Suprapubic skin (tissue), 4 donors: ENCODE results near the gene PLB1. TPM values are rescaled to one million over a fixed set of nuclear protein-coding genes. Genes with fewer than 3 reads are reported as not detected.

Experiments
- DNase-seq, 2 donors: peaks; one replicate each; pipeline ENCODE4 v3.0.0-alpha.2; 2019; ENCODE audit warnings: low spot score in 2 of 2
- H3K27ac ChIP-seq: fragments of 200-600 bp; sonication (generic); one replicate; pipeline ENCODE4 v1.5.1; 2019
- H3K27me3 ChIP-seq: fragments of 200-600 bp; sonication (generic); one replicate; pipeline ENCODE4 v1.5.1; 2019
- H3K36me3 ChIP-seq: fragments of 200-600 bp; sonication (generic); one replicate; pipeline ENCODE4 v1.5.1; 2019
- H3K4me1 ChIP-seq: fragments of 200-600 bp; sonication (generic); one replicate; pipeline ENCODE4 v1.5.1; 2019
- H3K4me3 ChIP-seq: fragments of 200-600 bp; sonication (generic); one replicate; pipeline ENCODE4 v1.5.1; 2019; ENCODE audit warnings: mild to moderate bottlenecking
- H3K9me3 ChIP-seq: fragments of 200-600 bp; sonication (generic); one replicate; pipeline ENCODE4 v1.5.1; 2019
- CTCF ChIP-seq, 2 donors: fragments of 200-600 bp in 1 of 2; fragments of 450-650 bp in 1 of 2; sonication (generic) in 1 of 2; IDR thresholded peaks; one replicate each; pipeline ENCODE4 v1.5.1; 2016 to 2019; ENCODE audit warnings: antibody characterized with exemption in 2 of 2, mild to moderate bottlenecking in 1 of 2, moderate library complexity in 1 of 2
- EP300 ChIP-seq: sonication (generic); formaldehyde crosslinking; IDR thresholded peaks from one replicate; pipeline ENCODE4 v1.6.1; 2017; ENCODE audit warnings: antibody characterized with exemption
- POLR2A ChIP-seq, 2 donors: fragments of 450-650 bp; IDR thresholded peaks; one replicate each; pipeline ENCODE4 v1.6.1; 2017; ENCODE audit warnings: antibody characterized with exemption in 2 of 2, mild to moderate bottlenecking in 2 of 2, moderate library complexity in 2 of 2
- POLR2AphosphoS5 ChIP-seq, 3 donors: sonication (generic); formaldehyde crosslinking; IDR thresholded peaks; one replicate each; pipeline ENCODE4 v1.6.1; 2017; ENCODE audit warnings: antibody characterized with exemption in 3 of 3
- WGBS: methylation state at CpG from one replicate; pipeline ENCODE4 v1.1.5; 2018; 5-methylcytosine and 5-hydroxymethylcytosine counted together
- total RNA-seq, 4 donors: library from RNA; depleted of rRNA; stranded (reverse); fragments of >200 nt; gene quantifications; one replicate each; pipeline ENCODE4 v1.1.0, GENCODE V29; 2016

The PLB1 gene
- total RNA-seq, 4 donors from 2014 or later = 3.9 to 21.6 (median 9.1) TPM

GRCh38 chr2:28513097-28513496 is 17.2 kb downstream of the PLB1 start:
- 58% methylated on average over 1 of the region's 1 CpG for WGBS
- Histone ChIP-seq H3K9me3 (no peaks in the 10 kb centered on the region), H3K4me3 (no peak overlapping the region), H3K27ac (no peak overlapping the region), H3K27me3 (peaks cover 3% of the 10 kb centered on the region), H3K4me1 (no peaks in the 10 kb centered on the region), H3K36me3 (no peaks in the 10 kb centered on the region)
- DNase-seq = no peak
- no peak for TF ChIP-seq EP300
- no peak for TF ChIP-seq POLR2AphosphoS5 (IDR thresholded peaks at IDR 0.05)
- TF ChIP-seq POLR2A (IDR thresholded peaks at IDR 0.05) = no peak
- no peak for TF ChIP-seq CTCF (IDR thresholded peaks at IDR 0.05)

- WGBS = 89% methylated on average over 5 of the region's 5 CpGs
- peaks cover 7% of the 10 kb centered on the region for H3K27me3 ChIP-seq
Observed at GRCh38 chr2:28515176-28515751, 19.4 kb downstream of the PLB1 start.

DNA sequence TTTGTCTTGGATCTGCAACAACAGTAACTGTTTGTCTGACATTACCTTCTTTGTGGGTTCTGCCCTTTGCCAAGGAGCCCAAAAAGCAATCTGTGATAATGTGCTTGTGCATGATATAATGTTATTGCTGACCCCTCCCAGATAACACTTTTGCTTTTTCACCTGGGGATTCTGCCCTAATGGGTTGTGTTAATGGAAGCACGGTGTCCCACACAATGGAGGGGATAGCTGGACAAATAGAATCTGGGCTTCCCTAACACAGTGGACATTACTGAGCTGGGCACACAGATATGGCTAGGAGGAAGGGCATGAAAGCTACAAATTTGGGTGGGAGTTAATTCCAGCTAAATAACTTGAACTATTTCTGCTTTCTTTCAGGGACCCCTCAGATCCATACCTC is 20.6 kb downstream of the PLB1 start:
- Histone ChIP-seq H3K27me3 (peaks cover 7% of the 10 kb centered on the region), H3K4me1 (no peaks in the 10 kb centered on the region), H3K4me3 (no peak overlapping the region), H3K27ac (no peak overlapping the region), H3K9me3 (no peaks in the 10 kb centered on the region), H3K36me3 (no peaks in the 10 kb centered on the region)
- TF ChIP-seq POLR2AphosphoS5 (IDR thresholded peaks at IDR 0.05) (no peak), CTCF (IDR thresholded peaks at IDR 0.05) (no peak), EP300 (no peak), POLR2A (IDR thresholded peaks at IDR 0.05) (no peak)
- no peak for DNase-seq
- WGBS = 87% methylated on average over 1 of the region's 1 CpG

More at GRCh38 chr2:28515176-28515751, 19.4 kb downstream of the PLB1 start:
- H3K9me3 ChIP-seq = no peaks in the 10 kb centered on the region
- no peaks in the 10 kb centered on the region for H3K4me1 ChIP-seq
- no peaks in the 10 kb centered on the region for H3K36me3 ChIP-seq
- no peak for TF ChIP-seq CTCF (IDR thresholded peaks at IDR 0.05)
- TF ChIP-seq POLR2AphosphoS5 (IDR thresholded peaks at IDR 0.05) = no peak
- TF ChIP-seq EP300 = no peak
- TF ChIP-seq POLR2A (IDR thresholded peaks at IDR 0.05) = no peak
- DNase-seq = no peak
- no peak overlapping the region for H3K4me3 ChIP-seq
- H3K27ac ChIP-seq = no peak overlapping the region

DNA sequence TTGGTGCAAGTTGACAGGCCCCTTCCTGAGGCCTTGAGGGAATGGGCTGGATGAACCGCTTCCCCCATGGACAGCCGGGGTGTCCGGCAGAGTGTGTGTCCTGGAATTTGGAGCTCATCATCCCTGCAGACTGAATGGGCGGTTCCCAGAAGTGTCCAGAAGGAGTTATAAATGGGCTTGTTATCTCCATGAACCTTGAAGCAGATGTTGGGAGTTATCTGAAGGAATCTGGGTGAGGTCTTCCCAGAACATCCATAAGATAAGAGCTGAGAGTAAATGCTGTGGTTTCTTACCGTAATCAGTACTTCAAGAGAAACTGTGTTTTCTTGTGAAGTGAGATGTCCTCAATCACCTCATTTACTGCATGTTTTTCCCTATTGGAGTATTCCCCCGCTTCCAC is 21.1 kb downstream of the PLB1 start:
- WGBS = 72% methylated on average over 6 of the region's 6 CpGs
- H3K27me3 ChIP-seq = peaks cover 11% of the 10 kb centered on the region
- H3K4me1 ChIP-seq = no peaks in the 10 kb centered on the region
- TF ChIP-seq POLR2A (IDR thresholded peaks at IDR 0.05) (no peak), EP300 (no peak), POLR2AphosphoS5 (IDR thresholded peaks at IDR 0.05) (no peak), CTCF (IDR thresholded peaks at IDR 0.05) (no peak)
- H3K9me3 ChIP-seq = no peaks in the 10 kb centered on the region
- no peaks in the 10 kb centered on the region for H3K36me3 ChIP-seq
- no peak overlapping the region for H3K4me3 ChIP-seq
- no peak overlapping the region for H3K27ac ChIP-seq
- DNase-seq = no peak

DNA sequence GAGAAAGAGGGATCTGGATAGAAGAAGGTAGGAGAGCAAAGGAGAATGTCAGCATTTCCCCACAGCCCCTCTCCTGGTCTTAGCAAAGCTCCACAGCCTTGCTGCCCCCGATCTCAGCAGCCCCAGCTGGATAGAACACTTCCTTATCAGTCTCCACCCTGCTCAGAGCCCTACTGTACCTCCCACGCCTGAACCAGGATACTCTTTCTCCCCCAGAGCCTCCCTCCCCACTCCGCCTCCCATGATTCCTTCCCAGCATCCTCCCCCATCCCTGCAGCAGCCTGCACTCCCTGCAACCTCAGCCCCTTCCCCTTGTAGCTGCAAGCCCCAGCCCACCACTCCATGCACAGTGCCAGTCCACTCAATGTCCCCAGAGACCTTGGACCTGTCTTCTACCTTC is 25.8 kb downstream of the PLB1 start:
- WGBS = 48% methylated on average over 3 of the region's 3 CpGs
- no peak for TF ChIP-seq POLR2AphosphoS5 (IDR thresholded peaks at IDR 0.05)
- TF ChIP-seq EP300 = no peak
- no peak for TF ChIP-seq CTCF (IDR thresholded peaks at IDR 0.05)
- no peak for TF ChIP-seq POLR2A (IDR thresholded peaks at IDR 0.05)
- Histone ChIP-seq H3K4me1 (no peaks in the 10 kb centered on the region), H3K36me3 (no peaks in the 10 kb centered on the region), H3K4me3 (no peak overlapping the region), H3K9me3 (no peaks in the 10 kb centered on the region), H3K27me3 (peaks cover 15% of the 10 kb centered on the region), H3K27ac (no peak overlapping the region)
- no peak for DNase-seq
